GM23338 (cell line): ENCODE data around the gene RRBP1. TPM values are rescaled to one million over a fixed set of nuclear protein-coding genes. Genes with fewer than 3 reads are reported as not detected.

ENCODE experiments used
- ATAC-seq: fragments of 200-7000 bp; cut with Tn5 transposase; 3 replicates; pipeline ENCODE4 v1.9.1; 2020
- DNase-seq: peaks from one replicate; pipeline ENCODE4 v3.0.0-alpha.2; 2015; ENCODE audit warnings: low spot score
- H2AFZ ChIP-seq: fragments of 200-600 bp; sonication (generic); 2 replicates; pipeline ENCODE4 v1.8.0; 2016; ENCODE audit warnings: antibody characterized with exemption, mild to moderate bottlenecking, moderate library complexity
- H3F3A ChIP-seq: fragments of 200-600 bp; sonication (generic); replicated peaks from 2 replicates; pipeline ENCODE4 v1.8.0; 2017; ENCODE audit warnings: antibody characterized with exemption, mixed run types, low read depth
- H3K27ac ChIP-seq: fragments of 200-600 bp; sonication (generic); 2 replicates; pipeline ENCODE4 v1.6.1; 2016; ENCODE audit warnings: low read depth
- H3K27me3 ChIP-seq: fragments of 200-600 bp; sonication (generic); 2 replicates; pipeline ENCODE4 v1.8.0; 2016; ENCODE audit warnings: mild to moderate bottlenecking, mixed run types, moderate library complexity; ENCODE audit not compliant: insufficient read depth
- H3K36me3 ChIP-seq: fragments of 200-600 bp; sonication (generic); 2 replicates; pipeline ENCODE4 v1.8.0; 2016; ENCODE audit warnings: mild to moderate bottlenecking; ENCODE audit not compliant: insufficient read depth
- H3K4me1 ChIP-seq: fragments of 200-600 bp; sonication (generic); 2 replicates; pipeline ENCODE4 v1.8.0; 2016; ENCODE audit warnings: mild to moderate bottlenecking, moderate library complexity; ENCODE audit not compliant: insufficient read depth
- H3K4me2 ChIP-seq: fragments of 200-600 bp; sonication (generic); 2 replicates; pipeline ENCODE4 v1.7.1; 2017; ENCODE audit warnings: mixed run types
- H3K4me3 ChIP-seq: fragments of 200-600 bp; sonication (generic); 2 replicates; pipeline ENCODE4 v1.6.1; 2016; ENCODE audit warnings: mixed run types
- H3K79me2 ChIP-seq: fragments of 200-600 bp; sonication (generic); replicated peaks from 2 replicates; pipeline ENCODE4 v1.8.0; 2017; ENCODE audit warnings: mild to moderate bottlenecking; ENCODE audit not compliant: insufficient read depth
- H3K9me2 ChIP-seq: fragments of 200-600 bp; sonication (generic); 2 replicates; pipeline ENCODE4 v1.8.0; 2017; ENCODE audit not compliant: insufficient read depth
- H4K20me1 ChIP-seq: fragments of 200-600 bp; sonication (generic); replicated peaks from 2 replicates; pipeline ENCODE4 v1.8.0; 2017; ENCODE audit warnings: mild to moderate bottlenecking; ENCODE audit not compliant: insufficient read depth
- H3K27ac Mint-ChIP-seq: 2 replicates; pipeline ENCODE4 v1.8.0; 2020; ENCODE audit warnings: inconsistent platforms, mild to moderate bottlenecking, moderate library complexity, mixed read lengths
- H3K27me3 Mint-ChIP-seq: 3 replicates; pipeline ENCODE4 v1.8.0; 2022; ENCODE audit warnings: low read depth, mild to moderate bottlenecking, moderate library complexity, mixed read lengths, inconsistent platforms; ENCODE audit not compliant: insufficient read depth, poor library complexity
- H3K36me3 Mint-ChIP-seq: 3 replicates; pipeline ENCODE4 v1.8.0; 2021; ENCODE audit warnings: low read depth, mild to moderate bottlenecking, inconsistent platforms, moderate library complexity, mixed read lengths
- H3K4me1 Mint-ChIP-seq: 3 replicates; pipeline ENCODE4 v1.8.0; 2020; ENCODE audit warnings: mild to moderate bottlenecking, inconsistent platforms, mixed read lengths
- H3K4me3 Mint-ChIP-seq: 3 replicates; pipeline ENCODE4 v1.8.0; 2021; ENCODE audit warnings: moderate library complexity, mild to moderate bottlenecking, inconsistent platforms, mixed read lengths
- H3K9me3 Mint-ChIP-seq: 3 replicates; pipeline ENCODE4 v1.8.0; 2020; ENCODE audit warnings: moderate library complexity, mild to moderate bottlenecking, inconsistent platforms, mixed read lengths
- ETS1 ChIP-seq: IDR thresholded peaks from 2 replicates; pipeline ENCODE4 v1.6.1; 2016; ENCODE audit warnings: antibody characterized with exemption
- JUNB ChIP-seq: IDR thresholded peaks from one replicate; pipeline ENCODE4 v1.6.1; 2016; ENCODE audit warnings: antibody characterized with exemption; ENCODE audit not compliant: unreplicated experiment
- NANOG ChIP-seq: IDR thresholded peaks from 2 replicates; pipeline ENCODE4 v1.6.1; 2016; ENCODE audit warnings: antibody characterized with exemption, borderline replicate concordance
- POLR2AphosphoS5 ChIP-seq: IDR thresholded peaks from 2 replicates; pipeline ENCODE4 v1.6.1; 2016; ENCODE audit warnings: antibody characterized with exemption, low read depth
- STAT1 ChIP-seq: IDR thresholded peaks from one replicate; pipeline ENCODE4 v1.6.1; 2016; ENCODE audit warnings: antibody characterized with exemption; ENCODE audit not compliant: unreplicated experiment
- ZNF114 ChIP-seq: fragments of 250-450 bp; sonication (Bioruptor Pico); IDR thresholded peaks from 2 replicates; pipeline ENCODE4 v1.5.0; 2020; ENCODE audit warnings: mild to moderate bottlenecking, moderate library complexity
- ZNF331 ChIP-seq: fragments of 250-450 bp; sonication (Bioruptor Pico); IDR thresholded peaks from 2 replicates; pipeline ENCODE4 v1.5.0; 2020; ENCODE audit warnings: low read depth, mild to moderate bottlenecking, moderate library complexity
- ZNF462 ChIP-seq: fragments of 250-450 bp; sonication (Bioruptor Pico); IDR thresholded peaks from 2 replicates; pipeline ENCODE4 v1.5.0; 2020; ENCODE audit warnings: mild to moderate bottlenecking, moderate library complexity
- polyA plus RNA-seq: library from polyadenylated mRNA; unstranded; fragments of >200 nt; fragmentation: Nextera tagmentation; extraction: Ambion mirVana; gene quantifications from 2 replicates; pipeline ENCODE4 v1.2.1, GENCODE V29; 2016
- total RNA-seq: library from RNA; depleted of rRNA; stranded (reverse); fragments of >200 nt; shearing (Covaris generic); gene quantifications from 2 replicates; pipeline ENCODE4 v1.2.3, GENCODE V29; 2014

Gene RRBP1
- total and polyA plus RNA-seq, 2 experiments from 2014 or later, result 105 to 113 TPM

GRCh38 chr20:17593902-17594301, 88.1 kb downstream of the RRBP1 start (continued):
- no peak for TF ChIP-seq ZNF114 (CRISPR knock-in tag)
- no peak for TF ChIP-seq ZNF331
- TF ChIP-seq POLR2AphosphoS5, result no peak
- no peak for TF ChIP-seq NANOG
- TF ChIP-seq JUNB, result no peak

GRCh38 chr20:17590245-17590644, 91.8 kb downstream of the RRBP1 start:
- TF ChIP-seq ETS1 (no peak), ZNF462 (CRISPR knock-in tag) (no peak), ZNF114 (CRISPR knock-in tag) (no peak), STAT1 (no peak), ZNF331 (no peak)
- Histone ChIP-seq H3K79me2 (peaks cover 100% of the 10 kb centered on the region), H3K36me3 (no peaks in the 10 kb centered on the region), H3K4me3 (no peak overlapping the region), H3K4me2 (no peak overlapping the region), H3K27ac (no peak overlapping the region), H2AFZ (no peak overlapping the region), H3K4me1 (peaks cover 5% of the 10 kb centered on the region; the same call in 1 of the 2 replicates), H3K9me2 (no peaks in the 10 kb centered on the region), H3K27me3 (no peaks in the 10 kb centered on the region), H4K20me1 (peaks cover 17% of the 10 kb centered on the region), H3F3A (no peaks in the 10 kb centered on the region)
- H3K36me3 Mint-ChIP-seq, result peaks cover 2% of the 10 kb centered on the region; the same call in 1 of the 3 replicates
- no peak overlapping the region for H3K4me3 Mint-ChIP-seq
- peaks cover 1% of the 10 kb centered on the region for H3K27me3 Mint-ChIP-seq
- no peaks in the 10 kb centered on the region for H3K9me3 Mint-ChIP-seq
- 0 out of 2 replicates have a peak overlapping the region, but pooled peaks have one; percentile 6 for H3K27ac Mint-ChIP-seq
- peaks cover 29% of the 10 kb centered on the region for H3K4me1 Mint-ChIP-seq
- DNase-seq (no peak), ATAC-seq (no peak)
